OCI-LY7 (cell line): ENCODE results near the gene PTDSS2. TPM values are rescaled to one million over a fixed set of nuclear protein-coding genes. Genes with fewer than 3 reads are reported as not detected.
"Not testable (repeated sequence)": the region's sequence is repeated elsewhere in the genome, so short reads cannot be mapped to it uniquely, and the experiment has no call there.

Experiments used
- BruUV-seq: library from RNA; stranded (reverse); fragments of 400-500 nt; replicated peaks from 2 replicates; lab custom pipeline; 2021; lab: Mats Ljungman, UMichigan
- CTCF ChIA-PET: fragments of 300-600 bp; sonication (Branson Sonifier 250); formaldehyde crosslinking; loops from one replicate; lab custom pipeline; 2022; ENCODE audit warnings: antibody characterized with exemption; ENCODE audit not compliant: unreplicated experiment; lab: Charles Lee
- POLR2A ChIA-PET: fragments of 300-600 bp; sonication (Branson Sonifier 250); formaldehyde crosslinking; loops from one replicate; lab custom pipeline; 2022; ENCODE audit warnings: antibody characterized with exemption; lab: Charles Lee
- DNase-seq: peaks from one replicate; pipeline ENCODE4 v3.0.0-alpha.2; 2015; ENCODE audit warnings: low spot score
- H2AFZ ChIP-seq: fragments of 200-600 bp; sonication (generic), shearing (Covaris generic); 2 replicates; pipeline ENCODE4 v1.6.1; 2014; ENCODE audit warnings: mild to moderate bottlenecking, antibody characterized with exemption, low read length, moderate library complexity
- H3K27ac ChIP-seq: fragments of 200-600 bp; sonication (generic); 2 replicates; pipeline ENCODE4 v1.5.1; 2014; ENCODE audit warnings: mixed run types, low read depth, mild to moderate bottlenecking, moderate library complexity, low read length, inconsistent platforms; ENCODE audit not compliant: poor library complexity, severe bottlenecking
- H3K36me3 ChIP-seq: fragments of 200-600 bp; sonication (generic); 2 replicates; pipeline ENCODE4 v1.6.1; 2014; ENCODE audit warnings: mild to moderate bottlenecking, antibody characterized with exemption, low read length, moderate library complexity, mixed read lengths; ENCODE audit not compliant: insufficient read depth
- H3K4me1 ChIP-seq: fragments of 200-600 bp; sonication (generic); 2 replicates; pipeline ENCODE4 v1.5.1; 2014; ENCODE audit warnings: mild to moderate bottlenecking, low read length; ENCODE audit not compliant: insufficient read depth, poor library complexity, severe bottlenecking
- H3K4me2 ChIP-seq: fragments of 200-600 bp; sonication (generic); 2 replicates; pipeline ENCODE4 v1.6.1; 2014; ENCODE audit warnings: mild to moderate bottlenecking, low read length
- H3K4me3 ChIP-seq: fragments of 200-600 bp; sonication (generic); 2 replicates; pipeline ENCODE4 v1.5.1; 2014; ENCODE audit warnings: mild to moderate bottlenecking, low read depth, low read length; ENCODE audit not compliant: poor library complexity, severe bottlenecking
- H3K79me2 ChIP-seq: fragments of 200-600 bp; sonication (generic); 2 replicates; pipeline ENCODE4 v1.6.1; 2016; ENCODE audit warnings: low read depth, mild to moderate bottlenecking, low read length, moderate library complexity, mixed read lengths; ENCODE audit not compliant: insufficient read depth
- H3K9me2 ChIP-seq: fragments of 200-600 bp; sonication (generic); 2 replicates; pipeline ENCODE4 v1.6.1; 2016; ENCODE audit warnings: mild to moderate bottlenecking, low read length, mixed read lengths; ENCODE audit not compliant: insufficient read depth
- H3K9me3 ChIP-seq: fragments of 200-600 bp; sonication (generic); 2 replicates; pipeline ENCODE4 v1.6.1; 2014; ENCODE audit warnings: mild to moderate bottlenecking, mixed run types, low read length, mixed read lengths
- H4K20me1 ChIP-seq: fragments of 200-600 bp; sonication (generic); 2 replicates; pipeline ENCODE4 v1.6.1; 2014; ENCODE audit warnings: mild to moderate bottlenecking, antibody characterized with exemption, low read length, moderate library complexity, mixed read lengths; ENCODE audit not compliant: insufficient read depth
- EZH2phosphoT487 ChIP-seq: fragments of 200-600 bp; sonication (generic); IDR thresholded peaks from 2 replicates; pipeline ENCODE4 v1.6.1; 2018; ENCODE audit warnings: low read depth, borderline replicate concordance, mild to moderate bottlenecking, mixed run types, antibody characterized with exemption, low read length, moderate library complexity, mixed read lengths
- intact Hi-C: fragments of 100-400 bp; cut with micrococcal nuclease; formaldehyde crosslinking; loops from one replicate; pipeline ENCODE4 v1.10.0; 2022; ENCODE audit not compliant: unreplicated experiment
- total RNA-seq, 2 experiments: library from RNA; depleted of rRNA in 1 of 2; stranded (reverse); fragments of >200 nt in 1 of 2; shearing (Covaris generic) in 1 of 2; gene quantifications; 2 replicates each; pipeline ENCODE4 v1.2.3, GENCODE V29; 2014 to 2022
- TF ChIP-seq, protein P1 (sequence below): fragments of 200-600 bp; sonication (generic); conservative IDR thresholded peaks from 2 replicates; pipeline ENCODE4 v1.5.1; 2014; ENCODE audit warnings: mild to moderate bottlenecking, antibody characterized with exemption, low read length, moderate library complexity, mixed read lengths

PTDSS2 gene
- total RNA-seq, 2 experiments from 2014 or later: 27.8 to 32.7 TPM

GRCh38 chr11:409600-410483 is 40.2 kb upstream of the PTDSS2 start:
- Histone ChIP-seq H4K20me1 (no peaks in the 10 kb centered on the region), H3K9me2 (no peaks in the 10 kb centered on the region), H3K79me2 (no peaks in the 10 kb centered on the region), H3K4me1 (peaks cover 22% of the 10 kb centered on the region), H3K36me3 (no peaks in the 10 kb centered on the region), H3K4me2 (no peak overlapping the region), H3K4me3 (no peak overlapping the region), H3K27ac (no peak overlapping the region), H2AFZ (no peak overlapping the region), H3K9me3 (no peaks in the 10 kb centered on the region)
- CTCF ChIA-PET: no interaction called here
- intact Hi-C loops: loop anchor here (5.0 kb wide), 1 partner anchor 97 kb away; the partner anchor contains the start of gene RNH1
- no peak for TF ChIP-seq EZH2phosphoT487
- TF ChIP-seq, protein P1, sequence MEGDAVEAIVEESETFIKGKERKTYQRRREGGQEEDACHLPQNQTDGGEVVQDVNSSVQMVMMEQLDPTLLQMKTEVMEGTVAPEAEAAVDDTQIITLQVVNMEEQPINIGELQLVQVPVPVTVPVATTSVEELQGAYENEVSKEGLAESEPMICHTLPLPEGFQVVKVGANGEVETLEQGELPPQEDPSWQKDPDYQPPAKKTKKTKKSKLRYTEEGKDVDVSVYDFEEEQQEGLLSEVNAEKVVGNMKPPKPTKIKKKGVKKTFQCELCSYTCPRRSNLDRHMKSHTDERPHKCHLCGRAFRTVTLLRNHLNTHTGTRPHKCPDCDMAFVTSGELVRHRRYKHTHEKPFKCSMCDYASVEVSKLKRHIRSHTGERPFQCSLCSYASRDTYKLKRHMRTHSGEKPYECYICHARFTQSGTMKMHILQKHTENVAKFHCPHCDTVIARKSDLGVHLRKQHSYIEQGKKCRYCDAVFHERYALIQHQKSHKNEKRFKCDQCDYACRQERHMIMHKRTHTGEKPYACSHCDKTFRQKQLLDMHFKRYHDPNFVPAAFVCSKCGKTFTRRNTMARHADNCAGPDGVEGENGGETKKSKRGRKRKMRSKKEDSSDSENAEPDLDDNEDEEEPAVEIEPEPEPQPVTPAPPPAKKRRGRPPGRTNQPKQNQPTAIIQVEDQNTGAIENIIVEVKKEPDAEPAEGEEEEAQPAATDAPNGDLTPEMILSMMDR: no peak
- DNase-seq: no peak
- no TSS peak for BruUV-seq
- POLR2A ChIA-PET: interaction anchor here (0.6 kb wide), 1 partner anchor 51 kb away, joined by 3 read pairs; no protein-coding TSS in a partner anchor

- BruUV-seq, CTCF ChIA-PET, H3K4me3 ChIP-seq, H2AFZ ChIP-seq, H3K36me3 ChIP-seq, POLR2A ChIA-PET, H3K79me2 ChIP-seq, H3K4me2 ChIP-seq, H3K9me3 ChIP-seq, intact Hi-C loops, DNase-seq, H4K20me1 ChIP-seq, H3K9me2 ChIP-seq, H3K27ac ChIP-seq: not testable (repeated sequence)
- H3K4me1 ChIP-seq: peaks cover 31% of the 10 kb centered on the region
Observed at GRCh38 chr11:410711-411110, 39.4 kb upstream of the PTDSS2 start.

DNA sequence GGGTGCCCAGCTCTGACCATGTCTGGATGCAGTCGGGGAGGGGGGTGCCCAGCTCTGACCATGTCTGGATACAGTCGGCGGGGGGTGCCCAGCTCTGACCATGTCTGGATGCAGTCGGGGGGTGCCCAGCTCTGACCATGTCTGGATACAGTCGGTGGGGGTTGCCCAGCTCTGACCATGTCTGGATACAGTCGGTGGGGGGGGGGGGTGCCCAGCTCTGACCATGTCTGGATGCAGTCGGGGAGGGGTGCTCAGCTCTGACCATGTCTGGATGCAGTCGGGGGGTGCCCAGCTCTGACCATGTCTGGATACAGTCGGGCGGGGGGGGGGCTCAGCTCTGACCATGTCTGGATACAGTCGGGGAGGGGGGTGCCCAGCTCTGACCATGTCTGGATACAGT is 38.6 kb upstream of the PTDSS2 start:
- H3K9me2 ChIP-seq, BruUV-seq, H3K27ac ChIP-seq, H3K4me3 ChIP-seq, H3K4me2 ChIP-seq, intact Hi-C loops, H3K79me2 ChIP-seq, H3K9me3 ChIP-seq, POLR2A ChIA-PET, H3K36me3 ChIP-seq, H4K20me1 ChIP-seq, DNase-seq, H2AFZ ChIP-seq: not testable (repeated sequence)
- peaks cover 26% of the 10 kb centered on the region for H3K4me1 ChIP-seq
- CTCF ChIA-PET: interaction anchor here (0.7 kb wide), 1 partner anchor 11 kb away, joined by 10 read pairs; no protein-coding TSS in a partner anchor
